Common myeloid progenitor, CD34-positive (primary cell): ENCODE results near the gene PSTPIP1.

ENCODE experiments used
- CTCF ChIA-PET: fragments of 350-600 bp; sonication (Branson Sonifier 250); formaldehyde crosslinking; loops from one replicate; lab custom pipeline; 2021; ENCODE audit warnings: antibody characterized with exemption; lab: Charles Lee
- POLR2A ChIA-PET: fragments of 350-600 bp; sonication (Branson Sonifier 250); formaldehyde crosslinking; loops from one replicate; lab custom pipeline; 2021; ENCODE audit warnings: antibody characterized with exemption; lab: Charles Lee
- DNase-seq, 3 donors: peaks; one replicate each; pipeline versions ENCODE4 v3.0.0 to v3.0.0-alpha.2; 2013
- H3K27ac ChIP-seq, 2 experiments: 1 replicate in 1 of 2; 2 replicates in 1 of 2; pipeline ENCODE4 v1.7.0; 2013; ENCODE audit warnings: inconsistent platforms in 2 of 2, low read length in 2 of 2, mild to moderate bottlenecking in 2 of 2, low read depth in 1 of 2, moderate library complexity in 1 of 2; ENCODE audit not compliant: severe bottlenecking in 2 of 2, insufficient read depth in 1 of 2, poor library complexity in 1 of 2
- H3K27me3 ChIP-seq, 5 experiments: replicated peaks in 2 of 5; 1 replicate in 3 of 5; 2 replicates in 2 of 5; pipeline versions ENCODE4 v1.6.1 to v1.7.0; 2013; ENCODE audit warnings: low read length in 4 of 5, mild to moderate bottlenecking in 2 of 5, moderate library complexity in 2 of 5, inconsistent platforms in 1 of 5; ENCODE audit not compliant: insufficient read depth in 5 of 5, control insufficient read depth in 4 of 5
- H3K36me3 ChIP-seq, 4 experiments: 1 replicate in 2 of 4; 2 replicates in 2 of 4; pipeline versions ENCODE4 v1.6.1 to v1.7.0; 2013; ENCODE audit warnings: low read length in 3 of 4, control low read depth in 1 of 4, mild to moderate bottlenecking in 1 of 4; ENCODE audit not compliant: control insufficient read depth in 4 of 4, insufficient read depth in 4 of 4
- H3K4me1 ChIP-seq, 4 experiments: 1 replicate in 3 of 4; 2 replicates in 1 of 4; pipeline versions ENCODE4 v1.6.1 to v1.7.1; 2013; ENCODE audit warnings: low read length in 3 of 4, mild to moderate bottlenecking in 3 of 4, control low read depth in 1 of 4, inconsistent platforms in 1 of 4, moderate library complexity in 1 of 4; ENCODE audit not compliant: control insufficient read depth in 4 of 4, insufficient read depth in 4 of 4; ENCODE audit errors: control extremely low read depth in 1 of 4
- H3K4me3 ChIP-seq, 7 experiments: 1 replicate in 4 of 7; 2 replicates in 3 of 7; pipeline versions ENCODE4 v1.5.1 to v1.7.0; 2013; ENCODE audit warnings: mild to moderate bottlenecking in 7 of 7, low read length in 6 of 7, moderate library complexity in 6 of 7, inconsistent platforms in 2 of 7, low read depth in 2 of 7, control low read depth in 1 of 7; ENCODE audit not compliant: insufficient read depth in 4 of 7, control insufficient read depth in 1 of 7; ENCODE audit errors: extremely low read depth in 1 of 7
- H3K9me3 ChIP-seq, 5 experiments: 1 replicate in 4 of 5; 2 replicates in 1 of 5; pipeline versions ENCODE4 v1.6.1 to v1.7.1; 2013; ENCODE audit warnings: low read length in 4 of 5, mild to moderate bottlenecking in 2 of 5, inconsistent platforms in 1 of 5, low read depth in 1 of 5, moderate library complexity in 1 of 5; ENCODE audit not compliant: control insufficient read depth in 4 of 5, insufficient read depth in 2 of 5; ENCODE audit errors: control extremely low read depth in 1 of 5
- WGBS: methylation state at CpG from one replicate; pipeline ENCODE4 v1.1.5; 2013; ENCODE audit not compliant: insufficient coverage; 5-methylcytosine and 5-hydroxymethylcytosine counted together

Gene PSTPIP1

GRCh38 chr15:77021803-77022381 is 27.0 kb downstream of the PSTPIP1 start:
- no peaks in the 10 kb centered on the region for H3K9me3 ChIP-seq
- 10% methylated on average over 7 of the region's 7 CpGs for WGBS
- H3K27ac ChIP-seq = no peak overlapping the region
- no peaks in the 10 kb centered on the region for H3K27me3 ChIP-seq
- DNase-seq = peak; percentile 30 to 53 (median 47)
- peaks cover 0 to 20% (median 3%) of the 10 kb centered on the region in 4 experiments for H3K36me3 ChIP-seq
- ChIA-PET POLR2A (no interaction called here), CTCF (interaction anchor here (1.0 to 18.2 kb wide), 7 partner anchors 8 to 63 kb away, joined by 3 to 269 read pairs (median 7); no protein-coding TSS in a partner anchor)
- H3K4me1 ChIP-seq = peaks cover 2 to 67% (median 37%) of the 10 kb centered on the region in 4 experiments
- H3K4me3 ChIP-seq = peak overlapping the region in 1 of 7 experiments; percentile 28

GRCh38 chr15:77022646-77023575 is 28.0 kb downstream of the PSTPIP1 start:
- Histone ChIP-seq H3K27ac (no peak overlapping the region), H3K4me1 (peaks cover 2 to 66% (median 33%) of the 10 kb centered on the region in 4 experiments), H3K4me3 (no peak overlapping the region), H3K27me3 (no peaks in the 10 kb centered on the region), H3K9me3 (no peaks in the 10 kb centered on the region), H3K36me3 (peaks cover 0 to 18% (median 5%) of the 10 kb centered on the region in 4 experiments)
- CTCF ChIA-PET = interaction anchor here (0.9 to 18.2 kb wide), 14 partner anchors 9 to 474 kb away, joined by 3 to 269 read pairs (median 3); partner anchors contain the start of gene PSTPIP1
- POLR2A ChIA-PET = no interaction called here
- DNase-seq = no peak
- WGBS = 99% methylated on average over 13 of the region's 14 CpGs

GRCh38 chr15:77023576-77024272 is 28.8 kb downstream of the PSTPIP1 start:
- DNase-seq = no peak
- 95% methylated on average over 16 of the region's 20 CpGs for WGBS
- POLR2A ChIA-PET = no interaction called here
- Histone ChIP-seq H3K27me3 (no peaks in the 10 kb centered on the region), H3K9me3 (no peaks in the 10 kb centered on the region), H3K36me3 (peaks cover 0 to 20% (median 5%) of the 10 kb centered on the region in 4 experiments), H3K4me3 (no peak overlapping the region), H3K4me1 (peaks cover 2 to 61% (median 32%) of the 10 kb centered on the region in 4 experiments), H3K27ac (no peak overlapping the region)
- CTCF ChIA-PET = interaction anchor here (0.9 to 18.2 kb wide), 15 partner anchors 8 to 473 kb away, joined by 3 to 269 read pairs (median 3); partner anchors contain the start of gene PSTPIP1

GRCh38 chr15:77024273-77025082 is 29.6 kb downstream of the PSTPIP1 start:
- CTCF ChIA-PET = interaction anchor here (0.7 to 18.2 kb wide), 7 partner anchors 9 to 78 kb away, joined by 3 to 269 read pairs (median 3); no protein-coding TSS in a partner anchor
- WGBS = 57% methylated on average over 12 of the region's 17 CpGs
- DNase-seq = peak; percentile 38 to 62 (median 51)
- H3K4me1 ChIP-seq = peaks cover 2 to 59% (median 28%) of the 10 kb centered on the region in 4 experiments
- POLR2A ChIA-PET = no interaction called here
- H3K4me3 ChIP-seq = no peak overlapping the region
- no peaks in the 10 kb centered on the region for H3K9me3 ChIP-seq
- H3K27me3 ChIP-seq = no peaks in the 10 kb centered on the region
- no peak overlapping the region for H3K27ac ChIP-seq
- H3K36me3 ChIP-seq = peaks cover 0 to 19% (median 5%) of the 10 kb centered on the region in 4 experiments

GRCh38 chr15:77025083-77025901 is 30.4 kb downstream of the PSTPIP1 start:
- H3K27ac ChIP-seq = no peak overlapping the region
- ChIA-PET POLR2A (no interaction called here), CTCF (interaction anchor here (0.7 to 18.2 kb wide), 4 partner anchors 8 to 71 kb away, joined by 3 to 269 read pairs (median 4); no protein-coding TSS in a partner anchor)
- H3K36me3 ChIP-seq = peaks cover 0 to 17% (median 4%) of the 10 kb centered on the region in 4 experiments
- no peak overlapping the region for H3K4me3 ChIP-seq
- WGBS = 100% methylated on average over 9 of the region's 15 CpGs
- H3K4me1 ChIP-seq = peaks cover 2 to 51% (median 22%) of the 10 kb centered on the region in 4 experiments
- no peaks in the 10 kb centered on the region for H3K27me3 ChIP-seq
- H3K9me3 ChIP-seq = no peaks in the 10 kb centered on the region
- DNase-seq = no peak
